ENCODE results near the gene NEK6. TPM values are rescaled to one million over a fixed set of nuclear protein-coding genes. Genes with fewer than 3 reads are reported as not detected.

NEK6 gene
- total and polyA plus RNA-seq, 10 of the 15 experiments (the other 5 are each of a cell fraction or from before 2014, with no cell fraction given) = 31.3 to 161 (median 89.2) TPM

GRCh38 chr9:124359855-124360678 lies 102.3 kb downstream of the NEK6 start:
- in situ Hi-C loops (cut with MboI) (no loop called here), intact Hi-C loops (cut with micrococcal nuclease; ENCODE audit: unreplicated experiment) (loop anchor here (10.0 kb wide), 2 partner anchors 235 to 395 kb away; no protein-coding TSS in a partner anchor)
- Histone ChIP-seq H3K9ac (ENCODE audit: control insufficient read depth, insufficient read depth, low read length) (no peak overlapping the region), H2AFZ (ENCODE audit: control insufficient read depth, low read depth, low read length) (no peak overlapping the region), H3K27me3 (replicated peaks in 1 of 2; ENCODE audit: control insufficient read depth in 2 of 2, insufficient read depth in 2 of 2, low read length in 1 of 2) (no peaks in the 10 kb centered on the region), H3K4me2 (ENCODE audit: control insufficient read depth, insufficient read depth) (no peak overlapping the region), H3K79me2 (ENCODE audit: control insufficient read depth, insufficient read depth, low read length) (peaks cover 3% of the 10 kb centered on the region), H3K9me3 (replicated peaks; ENCODE audit: control insufficient read depth, insufficient read depth, low read length) (no peaks in the 10 kb centered on the region), H3K36me3 (ENCODE audit: control insufficient read depth in 2 of 2, insufficient read depth in 2 of 2, low read length in 1 of 2) (peaks cover 11 to 12% of the 10 kb centered on the region in 2 experiments; a peak in 3 of 4 replicates), H3K4me3 (no peak overlapping the region), H3K27ac (ENCODE audit: control insufficient read depth, insufficient read depth) (no peak overlapping the region), H3K4me1 (ENCODE audit: control insufficient read depth, insufficient read depth, low read length) (no peaks in the 10 kb centered on the region), H4K20me1 (ENCODE audit: control insufficient read depth, insufficient read depth) (0 out of 2 replicates have a peak, but pooled peaks cover 14% of the 10 kb centered on the region)
- ChIA-PET CTCF (interaction anchor here (1.0 to 2.1 kb wide), 2 partner anchors 226 to 233 kb away, joined by 3 to 13 read pairs; no protein-coding TSS in a partner anchor), POLR2A (no interaction called here), SMC1A (ENCODE audit: uncharacterized antibody, unreplicated experiment) (no interaction called here), RAD21 (ENCODE audit: unreplicated experiment) (no interaction called here)
- no peak for DNase-seq (ENCODE audit: low read depth, low spot score)
- no peak for FAIRE-seq
- TF ChIP-seq WRNIP1 (IDR thresholded peaks at IDR 0.05; ENCODE audit: borderline replicate concordance, low read depth, low read length) (no peak), SRF (IDR thresholded peaks at IDR 0.05; ENCODE audit: low read depth in 2 of 2, low read length in 2 of 2) (no peak), ZNF384 (IDR thresholded peaks at IDR 0.05; ENCODE audit: borderline replicate concordance, low read depth, low read length) (no peak), BCL11A (IDR thresholded peaks at IDR 0.05; ENCODE audit: low read depth, low read length) (no peak), STAT3 (IDR thresholded peaks at IDR 0.05; ENCODE audit: low read depth, low read length) (no peak), SREBF2 (IDR thresholded peaks at IDR 0.05; ENCODE audit: low read length) (no peak), SMARCA5 (IDR thresholded peaks at IDR 0.05) (no peak), POLR2AphosphoS5 (IDR thresholded peaks at IDR 0.05; ENCODE audit: low read length) (0 out of 2 replicates have a peak, but pooled peaks have one; percentile 8), NR2F1 (conservative IDR thresholded peaks at IDR 0.05) (no peak)
- no TSS peak for BruUV-seq (replicated peaks)
- WGBS (ENCODE audit: insufficient coverage, insufficient replicate concordance, low lambda C conversion rate, missing lambda C conversion rate) = 91% methylated on average over 11 of the region's 11 CpGs
- ATAC-seq = no peak

Data from GM12878 (cell line).